Measurements from ENCODE around the gene IL7R.

The IL7R gene

GRCh38 chr5:35894131-35894530 is 37.4 kb downstream of the IL7R start:
- in situ Hi-C loops (cut with MboI; ENCODE audit: low sequenced_read_pairs, unreplicated experiment) = no loop called here
- TF ChIP-seq CTCF (IDR thresholded peaks at IDR 0.05; ENCODE audit: borderline replicate concordance, control extremely low read depth, extremely low read depth, insufficient read depth, missing control alignments) = no peak
- DNase-seq (ENCODE audit: low spot score) = no peak

GRCh38 chr5:35898952-35899660 is 42.4 kb downstream of the IL7R start:
- in situ Hi-C loops (cut with MboI; ENCODE audit: low sequenced_read_pairs, unreplicated experiment) = no loop called here
- no peak for DNase-seq (ENCODE audit: low spot score)
- no peak for TF ChIP-seq CTCF (IDR thresholded peaks at IDR 0.05; ENCODE audit: borderline replicate concordance, control extremely low read depth, extremely low read depth, insufficient read depth, missing control alignments)

- in situ Hi-C loops (cut with MboI; ENCODE audit: low sequenced_read_pairs, unreplicated experiment) = no loop called here
- no peak for TF ChIP-seq CTCF (IDR thresholded peaks at IDR 0.05; ENCODE audit: borderline replicate concordance, control extremely low read depth, extremely low read depth, insufficient read depth, missing control alignments)
- peak; percentile 45 for DNase-seq (ENCODE audit: low spot score)
These were observed 43.1 kb downstream of the IL7R start for GRCh38 chr5:35899800-35900199.

DNA sequence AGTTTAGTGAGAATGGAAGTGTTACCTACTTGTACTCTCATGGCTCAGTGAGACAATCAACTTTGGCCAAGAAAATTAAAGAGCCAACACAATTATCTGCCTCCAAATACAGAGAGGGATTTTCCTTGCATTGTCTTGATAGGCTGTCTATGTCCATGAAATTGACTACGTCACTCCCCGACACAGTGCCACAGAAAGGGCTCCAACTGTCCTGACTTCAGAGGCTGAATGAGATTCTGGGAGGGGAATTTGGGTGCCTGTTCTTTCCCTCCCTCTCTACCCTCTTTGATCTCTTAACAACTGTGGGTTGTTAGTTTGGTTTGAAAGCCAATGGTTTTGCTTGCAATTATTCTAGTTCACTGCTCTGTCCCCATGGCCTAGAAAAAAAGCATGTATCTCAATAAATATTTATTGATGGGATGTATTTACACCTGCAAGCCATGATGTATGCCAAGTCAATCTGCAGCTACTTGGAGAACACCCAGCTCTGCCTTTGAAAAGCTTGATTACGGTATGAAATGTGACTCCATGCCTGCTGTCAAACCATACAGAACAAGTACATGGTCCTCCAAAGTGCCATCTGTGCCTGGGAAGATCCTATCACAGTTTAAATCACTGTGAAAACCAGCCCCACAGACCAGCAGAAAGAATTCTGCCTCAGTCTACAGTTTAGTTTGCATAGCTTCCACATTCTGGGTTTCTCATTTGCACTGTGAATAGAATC is 44.4 kb downstream of the IL7R start:
- TF ChIP-seq CTCF (IDR thresholded peaks at IDR 0.05; ENCODE audit: borderline replicate concordance, control extremely low read depth, extremely low read depth, insufficient read depth, missing control alignments) = no peak
- in situ Hi-C loops (cut with MboI; ENCODE audit: low sequenced_read_pairs, unreplicated experiment) = no loop called here
- DNase-seq (ENCODE audit: low spot score) = no peak

DNA sequence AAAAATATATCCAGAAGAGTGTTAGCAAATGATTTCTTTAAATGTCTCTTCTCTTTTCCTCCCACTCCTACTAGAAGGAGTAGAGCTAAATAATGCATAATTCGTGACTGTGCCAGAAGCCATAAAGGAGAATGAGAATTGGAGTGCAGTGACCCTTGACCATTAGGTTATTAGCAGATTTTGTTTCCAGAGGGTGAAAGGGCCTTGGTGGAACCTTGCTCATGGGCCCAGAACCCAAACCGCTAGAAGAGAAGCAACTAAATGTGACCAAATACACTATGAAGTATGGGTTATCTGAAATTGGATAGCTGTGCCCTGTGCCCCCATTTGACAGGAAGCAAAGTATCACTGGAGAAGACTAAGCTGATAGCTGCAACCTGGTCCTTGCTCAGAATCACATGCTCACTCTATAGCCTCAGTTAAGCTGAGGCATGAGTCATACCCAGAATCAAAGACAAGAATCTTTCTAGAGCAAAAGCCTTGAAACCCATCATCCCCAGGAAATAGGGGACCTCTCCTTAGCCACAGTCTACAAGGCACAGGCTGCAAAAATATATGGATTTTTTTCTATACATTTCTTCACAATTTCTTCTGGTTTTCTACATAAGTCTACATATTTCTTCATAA is 45.5 kb downstream of the IL7R start:
- DNase-seq (ENCODE audit: low spot score) = no peak
- in situ Hi-C loops (cut with MboI; ENCODE audit: low sequenced_read_pairs, unreplicated experiment) = no loop called here
- no peak for TF ChIP-seq CTCF (IDR thresholded peaks at IDR 0.05; ENCODE audit: borderline replicate concordance, control extremely low read depth, extremely low read depth, insufficient read depth, missing control alignments)

DNA sequence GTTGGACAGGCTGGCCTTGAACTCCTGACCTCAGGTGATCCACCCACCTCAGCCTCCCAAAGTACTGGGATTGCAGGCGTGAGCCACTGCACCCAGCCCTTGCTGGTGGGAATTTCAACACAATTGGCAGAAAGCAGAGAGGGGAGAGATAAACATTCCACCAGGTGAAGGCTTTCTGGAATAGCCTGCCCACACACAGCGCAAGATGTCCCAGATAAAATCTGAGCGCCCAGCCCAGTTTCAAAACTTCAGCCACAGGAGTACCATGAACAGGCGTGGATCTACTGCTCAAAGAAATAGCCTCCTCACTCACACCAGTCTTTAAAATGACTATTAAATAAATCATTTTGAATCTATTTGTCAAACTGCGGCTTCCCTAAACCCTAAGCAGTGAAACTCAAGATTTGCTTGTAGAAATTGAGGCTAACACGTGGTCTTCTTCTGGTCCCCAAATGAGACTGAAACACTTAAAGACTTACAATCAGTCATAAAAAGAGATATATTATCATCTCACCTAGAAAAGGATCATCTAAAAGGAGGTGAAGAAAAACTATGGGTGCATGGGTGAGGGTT is 47.0 kb downstream of the IL7R start:
- in situ Hi-C loops (cut with MboI; ENCODE audit: low sequenced_read_pairs, unreplicated experiment) = no loop called here
- TF ChIP-seq CTCF (IDR thresholded peaks at IDR 0.05; ENCODE audit: borderline replicate concordance, control extremely low read depth, extremely low read depth, insufficient read depth, missing control alignments) = no peak
- DNase-seq (ENCODE audit: low spot score) = no peak

All from GM13976 (cell line).